IMR-90 (cell line): ENCODE results near the gene COL4A2. TPM values are rescaled to one million over a fixed set of nuclear protein-coding genes. Genes with fewer than 3 reads are reported as not detected.

Experiments used
- ATAC-seq: fragments of 200-7000 bp; cut with Tn5 transposase; 2 replicates; pipeline ENCODE4 v1.9.1; 2020; ENCODE audit warnings: low read depth, mild to moderate bottlenecking, moderate library complexity
- BruUV-seq: library from RNA; stranded (reverse); fragments of 400-500 nt; replicated peaks from 2 replicates; lab custom pipeline; 2021; lab: Mats Ljungman, UMichigan
- CTCF ChIA-PET: fragments of 300-600 bp; formaldehyde crosslinking; extraction: SDS; loops from one replicate; lab custom pipeline; 2021; ENCODE audit warnings: antibody characterized with exemption; lab: Yijun Ruan, JAX
- POLR2A ChIA-PET: fragments of 300-600 bp; sonication (Branson Sonifier 250); formaldehyde crosslinking; loops from one replicate; lab custom pipeline; 2022; ENCODE audit warnings: antibody characterized with exemption; ENCODE audit not compliant: unreplicated experiment; lab: Charles Lee
- DNase-seq: peaks from one replicate; pipeline ENCODE4 v3.0.0; 2013
- H2AFZ ChIP-seq: replicated peaks from 2 replicates; pipeline ENCODE3; 2013; ENCODE audit warnings: low read length, mild to moderate bottlenecking; ENCODE audit not compliant: poor library complexity
- H2AK5ac ChIP-seq: 2 replicates; pipeline ENCODE4 v1.6.1; 2013; ENCODE audit warnings: low read depth, low read length, inconsistent platforms
- H2AK9ac ChIP-seq: replicated peaks from 2 replicates; pipeline ENCODE3; 2013; ENCODE audit warnings: mild to moderate bottlenecking, low read depth, low read length, moderate library complexity; ENCODE audit not compliant: poor library complexity
- H2BK120ac ChIP-seq: 2 replicates; pipeline ENCODE4 v1.6.1; 2013; ENCODE audit warnings: low read depth, low read length, inconsistent platforms
- H2BK15ac ChIP-seq: 3 replicates; pipeline ENCODE4 v1.6.1; 2013; ENCODE audit warnings: low read depth, low read length, inconsistent platforms
- H2BK20ac ChIP-seq: 2 replicates; pipeline ENCODE4 v1.6.1; 2013; ENCODE audit warnings: low read depth, mild to moderate bottlenecking, inconsistent platforms, low read length, moderate library complexity
- H2BK5ac ChIP-seq: 2 replicates; pipeline ENCODE4 v1.6.1; 2013; ENCODE audit warnings: mild to moderate bottlenecking, low read depth, low read length, inconsistent platforms; ENCODE audit not compliant: poor library complexity, severe bottlenecking
- H3K14ac ChIP-seq: replicated peaks from 2 replicates; pipeline ENCODE4 v1.6.1; 2013; ENCODE audit warnings: low read depth, low read length, inconsistent platforms
- H3K18ac ChIP-seq: 2 replicates; pipeline ENCODE4 v1.6.1; 2013; ENCODE audit warnings: low read depth, low read length, control low read depth
- H3K23ac ChIP-seq: 2 replicates; pipeline ENCODE4 v1.6.1; 2013; ENCODE audit warnings: low read depth, low read length, inconsistent platforms
- H3K27ac ChIP-seq: 2 replicates; pipeline ENCODE4 v1.5.1; 2013; ENCODE audit warnings: mild to moderate bottlenecking, control low read depth, low read length; ENCODE audit not compliant: insufficient read depth
- H3K27me3 ChIP-seq: 2 replicates; pipeline ENCODE4 v1.6.1; 2013; ENCODE audit warnings: low read length; ENCODE audit not compliant: control insufficient read depth, insufficient read depth
- H3K36me3 ChIP-seq: 2 replicates; pipeline ENCODE4 v1.6.1; 2013; ENCODE audit warnings: low read length, mixed read lengths; ENCODE audit not compliant: control insufficient read depth, insufficient read depth
- H3K4ac ChIP-seq: 2 replicates; pipeline ENCODE4 v1.6.1; 2013; ENCODE audit warnings: low read depth, low read length, inconsistent platforms
- H3K4me1 ChIP-seq: 2 replicates; pipeline ENCODE4 v1.6.1; 2013; ENCODE audit warnings: low read length, mixed read lengths; ENCODE audit not compliant: control insufficient read depth, insufficient read depth
- H3K4me2 ChIP-seq: 2 replicates; pipeline ENCODE4 v1.6.1; 2013; ENCODE audit warnings: low read depth, mild to moderate bottlenecking, control low read depth, low read length, moderate library complexity
- H3K4me3 ChIP-seq: 2 replicates; pipeline ENCODE4 v1.5.1; 2013; ENCODE audit warnings: low read depth, mild to moderate bottlenecking, control low read depth, low read length, moderate library complexity; ENCODE audit not compliant: insufficient read depth
- H3K56ac ChIP-seq: 2 replicates; pipeline ENCODE4 v1.6.1; 2013; ENCODE audit warnings: low read length, inconsistent platforms; ENCODE audit not compliant: insufficient read depth; ENCODE audit errors: extremely low read depth
- H3K79me1 ChIP-seq, 2 experiments: 2 replicates each; pipeline ENCODE4 v1.6.1; 2013; ENCODE audit warnings: low read length in 2 of 2, inconsistent platforms in 1 of 2, low read depth in 1 of 2
- H3K9ac ChIP-seq: 2 replicates; pipeline ENCODE4 v1.6.1; 2013; ENCODE audit warnings: low read depth, low read length, control low read depth
- H3K9me1 ChIP-seq: 2 replicates; pipeline ENCODE4 v1.6.1; 2013; ENCODE audit warnings: low read length, inconsistent platforms; ENCODE audit not compliant: insufficient read depth
- H3K9me3 ChIP-seq: 2 replicates; pipeline ENCODE4 v1.6.1; 2013; ENCODE audit warnings: low read length; ENCODE audit not compliant: control insufficient read depth, insufficient read depth
- H4K20me1 ChIP-seq: 2 replicates; pipeline ENCODE4 v1.6.1; 2013; ENCODE audit warnings: low read length, inconsistent platforms; ENCODE audit not compliant: insufficient read depth
- H4K5ac ChIP-seq: 2 replicates; pipeline ENCODE4 v1.6.1; 2013; ENCODE audit warnings: mild to moderate bottlenecking, low read depth, low read length, control low read depth
- H4K8ac ChIP-seq, 2 experiments: 2 replicates each; pipeline ENCODE4 v1.6.1; 2013; ENCODE audit warnings: low read depth in 2 of 2, low read length in 2 of 2, control low read depth in 1 of 2, inconsistent platforms in 1 of 2
- H4K91ac ChIP-seq: 2 replicates; pipeline ENCODE4 v1.6.1; 2013; ENCODE audit warnings: low read depth, low read length, inconsistent platforms; ENCODE audit not compliant: insufficient read depth
- BHLHE40 ChIP-seq: fragments of 150-350 bp; IDR thresholded peaks from 2 replicates; pipeline ENCODE4 v1.6.1; 2016; ENCODE audit warnings: mild to moderate bottlenecking, low read depth, low read length
- FOS ChIP-seq: fragments of 150-350 bp; IDR thresholded peaks from 2 replicates; pipeline ENCODE4 v1.6.1; 2016; ENCODE audit warnings: low read depth, low read length
- WGBS, 2 experiments: methylation state at CpG; one replicate each; pipeline versions ENCODE4 v1.1.5 to v1.1.7; 2013; ENCODE audit warnings: missing lambda C conversion rate in 2 of 2; ENCODE audit not compliant: insufficient read length in 1 of 2; ENCODE audit errors: extremely low coverage in 2 of 2; 5-methylcytosine and 5-hydroxymethylcytosine counted together
- dilution Hi-C: fragments of 300-500 bp; cut with HindIII; formaldehyde crosslinking; loops from one replicate; pipeline ENCODE4 v1.14.3; 2018; ENCODE audit warnings: low sequenced_read_pairs; ENCODE audit not compliant: unreplicated experiment
- in situ Hi-C: fragments of 300-500 bp; cut with MboI; formaldehyde crosslinking; loops from 3 replicates; pipeline ENCODE4 v1.14.3; 2019; ENCODE audit warnings: low sequenced_read_pairs, inconsistent platforms, mixed read lengths
- intact Hi-C: fragments of 100-400 bp; cut with micrococcal nuclease; formaldehyde crosslinking; loops from 2 replicates; pipeline ENCODE4 v1.10.0; 2022
- polyA plus RNA-seq, 3 experiments: library from polyadenylated mRNA; depleted of rRNA; stranded (reverse); fragments of >200 nt; gene quantifications; 2 replicates each; pipeline ENCODE4 v1.2.3, GENCODE V29; 2012; ENCODE audit warnings: low replicate concordance in 1 of 3
- total RNA-seq: library from RNA; depleted of rRNA; stranded (reverse); fragments of >200 nt; gene quantifications from 2 replicates; pipeline ENCODE4 v1.2.3, GENCODE V29; 2012

The COL4A2 gene
- total and polyA plus RNA-seq, 2 of the 4 experiments (the other 2 are of a cell fraction): 90.7 to 457 TPM

DNA sequence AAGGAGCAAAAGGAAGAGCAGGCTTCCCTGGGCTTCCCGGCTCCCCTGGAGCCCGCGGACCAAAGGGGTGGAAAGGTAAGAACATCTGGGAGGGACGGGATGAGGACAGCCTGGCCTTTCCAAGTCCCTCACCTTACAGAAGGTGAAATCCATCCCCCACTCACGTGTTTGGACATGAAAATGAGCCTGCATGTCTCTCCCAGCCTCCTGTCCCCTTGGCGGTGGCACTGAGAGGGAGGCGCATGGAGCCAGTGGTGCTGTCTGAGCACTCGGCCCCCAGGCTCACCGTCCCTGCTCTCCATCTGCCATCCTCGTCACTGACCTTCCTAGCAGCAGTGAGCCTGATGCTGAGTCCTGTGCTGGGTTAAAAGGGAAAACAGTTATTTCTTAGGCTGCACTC lies 150.3 kb downstream of the COL4A2 start:
- no peak overlapping the region for H2BK20ac ChIP-seq
- H2BK15ac ChIP-seq: no peak overlapping the region
- H3K18ac ChIP-seq: no peak overlapping the region
- no peak overlapping the region for H3K4me2 ChIP-seq
- H3K56ac ChIP-seq: no peak overlapping the region
- no TSS peak for BruUV-seq
- H2AK9ac ChIP-seq: peak overlapping the region; percentile 34
- no peak overlapping the region for H2AFZ ChIP-seq
- ATAC-seq (no peak), DNase-seq (no peak)
- CTCF ChIA-PET: no interaction called here
- H3K27ac ChIP-seq: no peak overlapping the region
- H3K4me3 ChIP-seq: no peak overlapping the region
- no peak overlapping the region for H3K4ac ChIP-seq
- no peak overlapping the region for H4K91ac ChIP-seq
- no CpG with 5 or more reads among the region's 10 CpGs for WGBS, 2 experiments
- POLR2A ChIA-PET: no interaction called here
- H3K36me3 ChIP-seq: peaks cover 69% of the 10 kb centered on the region
- H3K27me3 ChIP-seq: no peaks in the 10 kb centered on the region
- H3K23ac ChIP-seq: no peak overlapping the region
- no peaks in the 10 kb centered on the region for H3K9me3 ChIP-seq
- dilution Hi-C loops: no loop called here
- H4K5ac ChIP-seq: no peak overlapping the region
- no peak overlapping the region for H3K14ac ChIP-seq
- H3K79me1 ChIP-seq: peaks cover 3 to 38% of the 10 kb centered on the region in 2 experiments
- H4K20me1 ChIP-seq: peaks cover 14% of the 10 kb centered on the region
- H3K9ac ChIP-seq: no peak overlapping the region
- H3K4me1 ChIP-seq: no peaks in the 10 kb centered on the region
- intact Hi-C loops: no loop called here
- no peak overlapping the region for H4K8ac ChIP-seq
- no peak overlapping the region for H2AK5ac ChIP-seq
- in situ Hi-C loops: no loop called here
- H2BK5ac ChIP-seq: no peak overlapping the region
- no peak overlapping the region for H2BK120ac ChIP-seq
- no peak for TF ChIP-seq BHLHE40
- TF ChIP-seq FOS: no peak
- peaks cover 7% of the 10 kb centered on the region; the same call in 1 of the 2 replicates for H3K9me1 ChIP-seq
